ENCODE measurements around the gene ZNF511.

GRCh38 chr10:133326745-133327650, 18.3 kb downstream of the ZNF511 start:
- TF ChIP-seq GATA3 (IDR thresholded peaks at IDR 0.05; ENCODE audit: low read depth, low read length) (no peak), GATA2 (IDR thresholded peaks at IDR 0.05; ENCODE audit: low read depth, low read length) (no peak)

Measured in SH-SY5Y (cell line).